H9 (cell line): ENCODE measurements around the gene KLHDC7A. TPM values are rescaled to one million over a fixed set of nuclear protein-coding genes. Genes with fewer than 3 reads are reported as not detected.

Experiments used
- DNase-seq: peaks from one replicate; pipeline ENCODE4 v3.0.0-alpha.2; 2017
- H2AFZ ChIP-seq: one replicate; pipeline ENCODE4 v1.6.1; 2013; ENCODE audit warnings: mild to moderate bottlenecking, low read length, control low read depth, moderate library complexity
- H2AK5ac ChIP-seq: 2 replicates; pipeline ENCODE4 v1.6.1; 2013; ENCODE audit warnings: low read length, control low read depth, mixed read lengths; ENCODE audit not compliant: insufficient read length
- H2BK120ac ChIP-seq: one replicate; pipeline ENCODE4 v1.6.1; 2013; ENCODE audit warnings: low read depth, mild to moderate bottlenecking, low read length, control low read depth, inconsistent platforms; ENCODE audit not compliant: poor library complexity, severe bottlenecking
- H2BK12ac ChIP-seq: 2 replicates; pipeline ENCODE4 v1.6.1; 2013; ENCODE audit warnings: low read length, control low read depth, mixed read lengths, low read depth; ENCODE audit not compliant: insufficient read length
- H2BK15ac ChIP-seq: 2 replicates; pipeline ENCODE4 v1.6.1; 2013; ENCODE audit warnings: low read depth, low read length, control low read depth
- H2BK20ac ChIP-seq: one replicate; pipeline ENCODE4 v1.6.1; 2013; ENCODE audit warnings: low read depth, mild to moderate bottlenecking, low read length, control low read depth, inconsistent platforms; ENCODE audit not compliant: poor library complexity, severe bottlenecking
- H2BK5ac ChIP-seq: 2 replicates; pipeline ENCODE4 v1.6.1; 2013; ENCODE audit warnings: low read length, control low read depth, mixed read lengths; ENCODE audit not compliant: insufficient read length
- H3K14ac ChIP-seq: 2 replicates; pipeline ENCODE4 v1.6.1; 2013; ENCODE audit warnings: low read length, control low read depth; ENCODE audit not compliant: insufficient read depth
- H3K18ac ChIP-seq: 2 replicates; pipeline ENCODE4 v1.6.1; 2013; ENCODE audit warnings: low read depth, mild to moderate bottlenecking, mixed read lengths, low read length, control low read depth; ENCODE audit not compliant: insufficient read length
- H3K23ac ChIP-seq: 2 replicates; pipeline ENCODE4 v1.6.1; 2013; ENCODE audit warnings: low read length, control low read depth, mixed read lengths, low read depth; ENCODE audit not compliant: insufficient read length
- H3K23me2 ChIP-seq: 2 replicates; pipeline ENCODE4 v1.6.1; 2013; ENCODE audit warnings: low read depth, mild to moderate bottlenecking, mixed read lengths, low read length, control low read depth; ENCODE audit not compliant: insufficient read length, poor library complexity, severe bottlenecking
- H3K27ac ChIP-seq: 2 replicates; pipeline ENCODE4 v1.5.1; 2013; ENCODE audit warnings: low read length, control low read depth, mixed read lengths, low read depth; ENCODE audit not compliant: insufficient read length
- H3K27me3 ChIP-seq: 2 replicates; pipeline ENCODE4 v1.6.1; 2013; ENCODE audit warnings: low read length, control low read depth, inconsistent platforms; ENCODE audit not compliant: insufficient read depth
- H3K4ac ChIP-seq: 2 replicates; pipeline ENCODE4 v1.6.1; 2013; ENCODE audit warnings: low read depth, mild to moderate bottlenecking, control low read depth, inconsistent platforms, low read length, moderate library complexity
- H3K4me1 ChIP-seq: 2 replicates; pipeline ENCODE4 v1.6.1; 2013; ENCODE audit warnings: low read length, control low read depth, inconsistent platforms; ENCODE audit not compliant: insufficient read depth
- H3K4me2 ChIP-seq: 2 replicates; pipeline ENCODE4 v1.6.1; 2013; ENCODE audit warnings: low read length, control low read depth, mixed read lengths; ENCODE audit not compliant: insufficient read length, insufficient read depth
- H3K56ac ChIP-seq: 2 replicates; pipeline ENCODE4 v1.6.1; 2013; ENCODE audit warnings: low read depth, mild to moderate bottlenecking, mixed read lengths, low read length, control low read depth; ENCODE audit not compliant: insufficient read length
- H3K79me1 ChIP-seq: 2 replicates; pipeline ENCODE4 v1.6.1; 2013; ENCODE audit warnings: low read depth, mild to moderate bottlenecking, moderate library complexity, low read length, control low read depth, inconsistent platforms; ENCODE audit not compliant: insufficient read depth, poor library complexity, severe bottlenecking
- H3K79me2 ChIP-seq: 2 replicates; pipeline ENCODE4 v1.6.1; 2013; ENCODE audit warnings: low read length, control low read depth, inconsistent platforms; ENCODE audit not compliant: insufficient read depth
- H3K9ac ChIP-seq: 2 replicates; pipeline ENCODE4 v1.6.1; 2013; ENCODE audit warnings: low read length, control low read depth, mixed read lengths; ENCODE audit not compliant: insufficient read length; ENCODE audit errors: extremely low read depth
- H3K9me3 ChIP-seq: one replicate; pipeline ENCODE4 v1.6.1; 2013; ENCODE audit warnings: low read depth, low read length, inconsistent platforms; ENCODE audit not compliant: control insufficient read depth
- H3T11ph ChIP-seq: one replicate; pipeline ENCODE4 v1.6.1; 2013; ENCODE audit warnings: mild to moderate bottlenecking, low read length, control low read depth, inconsistent platforms
- H4K20me1 ChIP-seq: one replicate; pipeline ENCODE4 v1.6.1; 2013; ENCODE audit not compliant: control insufficient read depth, insufficient read length, insufficient read depth
- H4K5ac ChIP-seq: 2 replicates; pipeline ENCODE4 v1.6.1; 2013; ENCODE audit warnings: low read depth, mild to moderate bottlenecking, mixed read lengths, low read length, control low read depth; ENCODE audit not compliant: insufficient read length
- H4K8ac ChIP-seq: replicated peaks from 2 replicates; pipeline ENCODE4 v1.6.1; 2013; ENCODE audit warnings: low read length, control low read depth, mixed read lengths, low read depth; ENCODE audit not compliant: insufficient read length
- H4K91ac ChIP-seq: 2 replicates; pipeline ENCODE4 v1.6.1; 2013; ENCODE audit warnings: low read depth, mild to moderate bottlenecking, moderate library complexity, mixed read lengths, low read length, control low read depth; ENCODE audit not compliant: insufficient read length
- H3K27ac Mint-ChIP-seq, 3 experiments: 2 replicates in 2 of 3; 3 replicates in 1 of 3; pipeline ENCODE4 v1.8.0; 2020 to 2021; ENCODE audit warnings: mixed read lengths in 3 of 3, mild to moderate bottlenecking in 1 of 3, moderate library complexity in 1 of 3
- H3K27me3 Mint-ChIP-seq: 2 replicates; pipeline ENCODE4 v1.8.0; 2021; ENCODE audit warnings: low read depth, mild to moderate bottlenecking, moderate library complexity, mixed read lengths
- H3K36me3 Mint-ChIP-seq, 3 experiments: 2 replicates in 2 of 3; 3 replicates in 1 of 3; pipeline ENCODE4 v1.8.0; 2020 to 2021; ENCODE audit warnings: low read depth in 3 of 3, mixed read lengths in 3 of 3; ENCODE audit not compliant: insufficient read depth in 1 of 3
- H3K4me1 Mint-ChIP-seq, 2 experiments: 2 replicates each; pipeline ENCODE4 v1.8.0; 2020; ENCODE audit warnings: mixed read lengths in 2 of 2
- H3K4me3 Mint-ChIP-seq, 2 experiments: 2 replicates in 1 of 2; 3 replicates in 1 of 2; pipeline ENCODE4 v1.8.0; 2020 to 2021; ENCODE audit warnings: mild to moderate bottlenecking in 2 of 2, mixed read lengths in 2 of 2, moderate library complexity in 1 of 2
- H3K9me3 Mint-ChIP-seq, 2 experiments: 2 replicates in 1 of 2; 3 replicates in 1 of 2; pipeline ENCODE4 v1.8.0; 2020; ENCODE audit warnings: mild to moderate bottlenecking in 2 of 2, mixed read lengths in 2 of 2, moderate library complexity in 1 of 2
- WGBS: extraction: QIAGEN DNeasy Blood & Tissue Kit; methylation state at CpG from one replicate; pipeline ENCODE4 v1.1.7; 2013; ENCODE audit warnings: missing lambda C conversion rate, low lambda C conversion rate, mixed read lengths; ENCODE audit not compliant: insufficient read length; ENCODE audit errors: extremely low coverage; 5-methylcytosine and 5-hydroxymethylcytosine counted together
- total RNA-seq: library from RNA; stranded (reverse); gene quantifications from 2 replicates; pipeline ENCODE4 v1.2.1, GENCODE V29; 2021
- TF ChIP-seq, protein P1 (sequence below): fragments of 200-600 bp; sonication (generic); conservative IDR thresholded peaks from 3 replicates; pipeline ENCODE4 v1.8.0; 2021; ENCODE audit warnings: antibody characterized with exemption, mild to moderate bottlenecking

The KLHDC7A gene
- total RNA-seq, 1 experiment from 2014 or later = 11.4 TPM

- peak; percentile 55 for DNase-seq
- TF ChIP-seq, protein P1, sequence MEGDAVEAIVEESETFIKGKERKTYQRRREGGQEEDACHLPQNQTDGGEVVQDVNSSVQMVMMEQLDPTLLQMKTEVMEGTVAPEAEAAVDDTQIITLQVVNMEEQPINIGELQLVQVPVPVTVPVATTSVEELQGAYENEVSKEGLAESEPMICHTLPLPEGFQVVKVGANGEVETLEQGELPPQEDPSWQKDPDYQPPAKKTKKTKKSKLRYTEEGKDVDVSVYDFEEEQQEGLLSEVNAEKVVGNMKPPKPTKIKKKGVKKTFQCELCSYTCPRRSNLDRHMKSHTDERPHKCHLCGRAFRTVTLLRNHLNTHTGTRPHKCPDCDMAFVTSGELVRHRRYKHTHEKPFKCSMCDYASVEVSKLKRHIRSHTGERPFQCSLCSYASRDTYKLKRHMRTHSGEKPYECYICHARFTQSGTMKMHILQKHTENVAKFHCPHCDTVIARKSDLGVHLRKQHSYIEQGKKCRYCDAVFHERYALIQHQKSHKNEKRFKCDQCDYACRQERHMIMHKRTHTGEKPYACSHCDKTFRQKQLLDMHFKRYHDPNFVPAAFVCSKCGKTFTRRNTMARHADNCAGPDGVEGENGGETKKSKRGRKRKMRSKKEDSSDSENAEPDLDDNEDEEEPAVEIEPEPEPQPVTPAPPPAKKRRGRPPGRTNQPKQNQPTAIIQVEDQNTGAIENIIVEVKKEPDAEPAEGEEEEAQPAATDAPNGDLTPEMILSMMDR = peak; percentile 71
- Histone ChIP-seq H3T11ph (no peak overlapping the region), H2AFZ (no peak overlapping the region), H2BK120ac (no peak overlapping the region), H3K9me3 (no peaks in the 10 kb centered on the region), H3K27me3 (no peaks in the 10 kb centered on the region; the same call in 1 of the 2 replicates), H4K5ac (no peak overlapping the region), H4K8ac (no peak overlapping the region), H3K23me2 (no peaks in the 10 kb centered on the region), H4K91ac (no peak overlapping the region), H3K4me2 (no peak overlapping the region), H3K23ac (no peak overlapping the region), H3K9ac (no peak overlapping the region), H2BK5ac (no peak overlapping the region), H3K56ac (no peak overlapping the region), H2AK5ac (no peak overlapping the region), H2BK12ac (no peak overlapping the region), H2BK20ac (no peak overlapping the region), H3K18ac (no peak overlapping the region), H3K4ac (no peak overlapping the region), H2BK15ac (no peak overlapping the region), H3K27ac (no peak overlapping the region), H4K20me1 (no peaks in the 10 kb centered on the region), H3K79me2 (no peaks in the 10 kb centered on the region), H3K4me1 (no peaks in the 10 kb centered on the region; the same call in 1 of the 2 replicates), H3K14ac (no peak overlapping the region; the same call in 1 of the 2 replicates), H3K79me1 (no peaks in the 10 kb centered on the region)
- no peaks in the 10 kb centered on the region for H3K9me3 Mint-ChIP-seq
- H3K27me3 Mint-ChIP-seq = peaks cover 28% of the 10 kb centered on the region
- no CpG with 5 or more reads among the region's 6 CpGs for WGBS
- H3K36me3 Mint-ChIP-seq = no peaks in the 10 kb centered on the region
- H3K27ac Mint-ChIP-seq = no peak overlapping the region
- no peak overlapping the region for H3K4me3 Mint-ChIP-seq
- peaks cover 8 to 10% of the 10 kb centered on the region in 2 experiments for H3K4me1 Mint-ChIP-seq
These were observed 50.1 kb downstream of the KLHDC7A start for GRCh38 chr1:18530587-18531502.
